Skeletal muscle cell (primary cell): ENCODE measurements around the gene SMG6.
"Not testable (repeated sequence)": the region's sequence is repeated elsewhere in the genome, so short reads cannot be mapped to it uniquely, and the experiment has no call there.

Source experiments
- DNase-seq: peaks from one replicate; pipeline ENCODE4 v3.0.0-alpha.2; 2010; ENCODE audit warnings: low read depth
- H3K4me3 ChIP-seq: 2 replicates; pipeline ENCODE4 v1.5.1; 2011; ENCODE audit warnings: low read depth, mild to moderate bottlenecking, control low read depth, low read length, moderate library complexity

SMG6 gene

GRCh38 chr17:2303204-2304188 lies at the start of gene SMG6, which contains the start of gene SRR:
TSS of gene SMG6 (minus strand) at chr17:2303785. CDS start at chr17:2303720, 65 bp downstream.
TSS of gene SRR (plus strand) at chr17:2303950. CDS start at chr17:2315561, 11,611 bp downstream.
- peak within 1 kb of the TSS; percentile 91 for H3K4me3 ChIP-seq
- DNase-seq = peak; percentile 40

GRCh38 chr17:2351269-2351668 lies 47.7 kb upstream of the SMG6 start:
- DNase-seq = no peak
- no peak overlapping the region for H3K4me3 ChIP-seq

GRCh38 chr17:2347805-2348685 lies 44.5 kb upstream of the SMG6 start:
- peak; percentile 66 for DNase-seq
- no peak overlapping the region for H3K4me3 ChIP-seq

GRCh38 chr17:2346475-2346874 lies 42.9 kb upstream of the SMG6 start:
- DNase-seq = no peak
- H3K4me3 ChIP-seq = no peak overlapping the region

GRCh38 chr17:2344528-2344927 lies 40.9 kb upstream of the SMG6 start:
- no peak for DNase-seq

GRCh38 chr17:2343421-2343820 lies 39.8 kb upstream of the SMG6 start:
- DNase-seq = no peak

More at GRCh38 chr17:2344528-2344927, 40.9 kb upstream of the SMG6 start:
- no peak overlapping the region for H3K4me3 ChIP-seq

GRCh38 chr17:2338315-2338657 lies 34.7 kb upstream of the SMG6 start:
- DNase-seq = no peak
- H3K4me3 ChIP-seq = peak overlapping the region; percentile 92

More at GRCh38 chr17:2343421-2343820, 39.8 kb upstream of the SMG6 start:
- H3K4me3 ChIP-seq = no peak overlapping the region

GRCh38 chr17:2337544-2338314 lies 34.1 kb upstream of the SMG6 start:
- no peak for DNase-seq
- H3K4me3 ChIP-seq = peak overlapping the region; percentile 92

GRCh38 chr17:2336852-2337543 lies 33.4 kb upstream of the SMG6 start, which contains the start of gene SGSM2:
TSS of gene SGSM2 (plus strand) at chr17:2337501. CDS start at chr17:2337689, 188 bp downstream.
- peak within 1 kb of the TSS; percentile 92 for H3K4me3 ChIP-seq
- DNase-seq = no peak

- H3K4me3 ChIP-seq = peak within 1 kb of the TSS; percentile 92
- peak; percentile 62 for DNase-seq
Observed at GRCh38 chr17:2336215-2336851, 32.7 kb upstream of the SMG6 start, which contains the start of gene TSR1. TSS of gene TSR1 (minus strand) at chr17:2336457. CDS start at chr17:2336427, 30 bp downstream.

- DNase-seq = no peak
Observed at GRCh38 chr17:2335726-2336214, 32.2 kb upstream of the SMG6 start.

GRCh38 chr17:2331303-2331702 lies 27.7 kb upstream of the SMG6 start:
- no peak overlapping the region for H3K4me3 ChIP-seq
- DNase-seq = no peak

More at GRCh38 chr17:2335726-2336214, 32.2 kb upstream of the SMG6 start:
- peak overlapping the region; percentile 92 for H3K4me3 ChIP-seq

GRCh38 chr17:2323629-2324314 lies 20.2 kb upstream of the SMG6 start:
- no peak for DNase-seq
- no peak overlapping the region for H3K4me3 ChIP-seq

- no peak for DNase-seq
- no peak overlapping the region for H3K4me3 ChIP-seq
Observed at GRCh38 chr17:2321399-2321798, 17.8 kb upstream of the SMG6 start.

GRCh38 chr17:2319051-2319450 lies 15.5 kb upstream of the SMG6 start:
- no peak for DNase-seq
- no peak overlapping the region for H3K4me3 ChIP-seq

GRCh38 chr17:2317796-2318195 lies 14.2 kb upstream of the SMG6 start:
- no peak for DNase-seq

GRCh38 chr17:2316916-2317205 lies 13.3 kb upstream of the SMG6 start:
- not testable (repeated sequence) for DNase-seq, H3K4me3 ChIP-seq

More at GRCh38 chr17:2317796-2318195, 14.2 kb upstream of the SMG6 start:
- no peak overlapping the region for H3K4me3 ChIP-seq
